GM04504 (cell line): ENCODE measurements around the gene FCN2.

ENCODE experiments used
- DNase-seq: peaks from one replicate; pipeline ENCODE4 v3.0.0-alpha.2; 2012; ENCODE audit warnings: low read depth

Gene FCN2

DNA sequence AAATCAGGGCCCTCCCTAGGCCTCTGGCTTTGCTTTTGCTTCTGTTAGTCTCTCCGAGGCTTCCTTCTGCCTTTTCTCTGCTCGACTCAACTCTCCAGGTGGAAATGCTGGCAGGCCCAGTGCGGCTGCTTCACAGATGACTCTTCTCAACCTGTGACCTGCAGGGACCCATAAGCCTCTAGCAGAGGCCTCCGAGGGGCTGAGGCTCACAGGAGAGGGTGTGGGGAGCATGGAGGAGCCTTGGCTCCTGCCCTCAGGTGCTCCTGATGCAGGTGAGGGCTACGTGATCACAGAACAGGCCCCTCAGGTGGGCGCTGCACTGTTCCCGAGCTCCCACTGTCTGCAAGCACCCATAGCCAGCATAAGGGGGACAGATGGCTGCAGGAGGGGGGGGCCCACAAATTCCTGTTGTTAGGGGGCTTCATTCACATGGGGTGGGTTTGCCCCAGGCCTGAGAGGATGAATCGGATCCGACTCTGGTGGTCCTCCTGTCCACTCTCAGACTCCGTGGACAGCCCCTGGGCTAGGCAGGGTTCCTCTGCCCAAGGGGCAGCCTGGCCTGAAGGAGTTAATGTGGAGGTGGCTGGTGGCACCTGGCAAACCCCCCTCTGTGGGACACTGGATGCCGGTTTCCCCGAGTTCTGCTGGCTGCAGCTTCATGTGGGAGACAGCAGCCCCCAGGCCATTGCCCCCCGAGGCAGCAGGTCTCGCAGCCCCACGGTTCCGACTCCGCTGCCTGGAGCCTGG is 10.9 kb upstream of the FCN2 start:
- no peak for DNase-seq

DNA sequence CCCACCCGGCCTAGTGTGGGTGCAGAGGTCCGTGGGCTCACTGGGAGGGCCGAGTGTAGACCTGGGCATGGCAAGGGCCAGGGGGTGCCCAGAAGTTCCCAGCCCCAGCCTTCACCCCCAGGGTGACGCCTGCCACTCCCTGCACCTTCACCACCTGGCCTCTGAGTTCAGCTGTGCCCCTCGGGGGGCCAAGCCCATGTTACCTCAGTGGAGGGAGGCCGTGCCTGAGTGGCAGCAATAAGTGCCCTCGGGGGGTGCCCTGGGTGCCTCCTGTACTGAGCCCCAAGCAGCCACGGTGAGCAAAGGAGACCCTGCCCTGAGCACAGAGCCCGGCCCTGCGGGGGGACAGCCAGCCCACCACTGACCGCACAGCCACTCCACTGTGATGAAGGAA is 10.3 kb upstream of the FCN2 start:
- DNase-seq: no peak

DNA sequence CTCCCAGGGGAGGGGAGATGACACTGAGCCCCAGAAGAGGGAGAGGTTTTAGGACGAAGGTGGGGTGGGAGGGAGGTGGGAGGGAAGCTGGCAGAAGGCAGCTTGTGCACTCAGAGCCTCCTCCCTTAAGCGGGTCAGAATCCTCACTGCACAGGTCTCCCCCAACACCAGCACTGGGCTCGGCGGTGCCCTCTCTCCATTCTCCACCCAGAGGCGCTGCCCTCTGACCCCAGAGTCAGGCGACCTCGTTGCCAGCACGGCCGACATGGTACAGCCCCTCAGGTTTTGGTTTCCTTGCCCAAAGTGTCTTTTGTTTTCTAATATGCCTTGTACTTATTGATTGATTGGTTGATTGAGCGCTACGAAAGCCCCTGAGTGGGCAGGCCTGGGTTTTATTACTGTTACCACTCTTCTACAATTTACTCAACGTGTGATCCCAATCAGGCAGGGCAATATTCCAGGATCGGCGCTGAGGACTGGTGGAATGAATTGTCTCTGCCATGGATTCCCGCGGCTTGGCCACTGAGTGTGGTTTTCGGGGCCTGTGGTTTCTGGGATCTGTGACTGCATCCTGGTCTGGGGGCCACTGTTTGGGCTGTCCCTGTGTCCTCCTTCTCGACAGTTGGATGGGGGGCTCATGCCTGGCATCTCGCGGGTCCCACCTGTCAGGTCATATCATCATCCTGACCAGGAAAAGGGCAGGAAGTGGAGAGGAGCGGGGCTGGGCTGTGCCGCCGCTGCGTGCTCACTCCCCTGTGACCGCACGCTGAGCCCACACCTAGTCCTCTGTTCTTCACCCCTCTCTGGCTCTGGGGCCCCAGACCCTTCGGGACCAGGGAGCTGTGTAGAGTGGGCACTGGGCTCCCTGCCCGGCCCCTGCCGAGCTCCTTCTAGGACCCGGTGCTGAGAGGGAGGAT is 9.6 kb upstream of the FCN2 start:
- no peak for DNase-seq

- DNase-seq: no peak
Observed at GRCh38 chr9:134871697-134872340, 8.8 kb upstream of the FCN2 start.

GRCh38 chr9:134872482-134873231 is 8.0 kb upstream of the FCN2 start:
- DNase-seq: no peak

DNA sequence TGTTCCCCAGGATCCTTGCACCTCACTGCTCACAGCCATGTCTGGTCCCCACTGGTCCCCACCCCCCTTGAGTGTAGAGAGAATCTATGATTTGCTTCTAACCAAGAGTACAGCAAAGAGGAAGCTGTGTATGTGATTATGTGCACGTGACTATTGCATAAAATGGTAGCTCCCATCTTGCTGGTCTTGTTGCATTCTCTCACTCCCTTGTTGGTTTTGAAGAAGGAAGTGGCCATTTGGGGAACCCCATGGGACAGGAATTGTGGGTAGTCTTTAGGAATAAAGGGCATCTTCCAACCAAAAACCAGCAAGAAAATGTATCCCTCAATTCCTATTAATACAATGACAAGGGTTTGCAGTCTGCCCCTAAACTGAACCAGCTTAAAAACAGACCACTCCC is 5.2 kb upstream of the FCN2 start:
- DNase-seq: no peak

DNA sequence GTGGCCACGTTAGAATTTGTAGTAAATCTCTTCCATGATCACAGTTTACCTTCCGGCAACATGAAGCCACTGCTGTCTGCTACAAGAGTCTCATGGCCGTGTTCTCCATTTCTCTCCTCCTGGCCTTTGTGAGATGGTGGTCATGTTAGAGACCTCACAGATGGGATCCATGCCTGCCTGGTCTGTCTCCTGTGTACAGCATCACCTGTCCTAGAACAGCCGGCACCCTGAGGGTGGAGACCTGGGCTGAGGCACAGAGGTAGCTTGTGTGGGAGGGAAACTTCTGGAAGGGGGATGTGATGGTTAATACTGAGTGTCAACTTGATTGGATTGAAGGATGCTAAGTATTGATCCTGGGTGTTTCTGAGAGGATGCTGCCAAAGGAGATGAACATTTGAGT is 3.1 kb upstream of the FCN2 start:
- no peak for DNase-seq

DNA sequence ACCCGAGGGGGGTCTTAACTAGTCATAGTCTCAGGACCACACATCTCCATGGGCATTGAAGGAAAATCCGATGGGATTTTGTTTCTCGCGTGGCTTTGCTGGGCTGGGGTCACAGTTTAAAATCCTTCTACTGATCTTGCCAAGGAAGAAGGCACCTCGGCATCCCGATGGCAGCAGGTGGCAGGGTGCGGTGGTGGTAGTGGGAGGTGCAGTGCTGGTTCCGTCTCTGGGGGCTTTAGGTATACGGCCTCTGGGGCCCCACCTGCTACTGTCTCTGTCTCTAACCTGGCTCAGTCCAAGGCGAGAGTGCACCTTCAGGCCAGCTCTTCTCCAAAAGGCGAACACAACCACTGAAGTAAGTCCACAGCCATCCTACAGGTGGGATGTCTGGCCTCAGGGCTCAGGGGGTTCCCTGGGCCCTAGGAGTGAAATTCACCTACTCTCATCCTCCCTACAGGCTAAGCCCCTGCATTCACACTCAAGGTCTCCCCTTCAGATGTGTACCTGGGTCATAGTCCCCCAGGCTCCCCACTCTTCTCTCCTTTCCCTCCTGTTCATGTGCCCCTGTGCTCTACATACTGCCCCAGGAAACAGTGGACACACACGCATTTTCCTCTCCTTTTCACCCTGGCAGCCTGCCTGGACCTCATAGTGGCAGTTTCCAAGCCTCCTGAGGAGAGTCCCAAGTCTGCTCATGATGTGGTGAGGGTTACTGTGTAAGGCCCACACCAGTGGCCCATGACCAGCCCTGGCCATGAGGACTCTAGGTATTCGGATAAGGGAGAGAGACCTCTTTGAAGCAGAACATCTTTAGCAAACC is 736 bp upstream of the FCN2 start:
- no peak for DNase-seq

GRCh38 chr9:134881313-134881670 is 682 bp downstream of the FCN2 start:
- DNase-seq: no peak

DNA sequence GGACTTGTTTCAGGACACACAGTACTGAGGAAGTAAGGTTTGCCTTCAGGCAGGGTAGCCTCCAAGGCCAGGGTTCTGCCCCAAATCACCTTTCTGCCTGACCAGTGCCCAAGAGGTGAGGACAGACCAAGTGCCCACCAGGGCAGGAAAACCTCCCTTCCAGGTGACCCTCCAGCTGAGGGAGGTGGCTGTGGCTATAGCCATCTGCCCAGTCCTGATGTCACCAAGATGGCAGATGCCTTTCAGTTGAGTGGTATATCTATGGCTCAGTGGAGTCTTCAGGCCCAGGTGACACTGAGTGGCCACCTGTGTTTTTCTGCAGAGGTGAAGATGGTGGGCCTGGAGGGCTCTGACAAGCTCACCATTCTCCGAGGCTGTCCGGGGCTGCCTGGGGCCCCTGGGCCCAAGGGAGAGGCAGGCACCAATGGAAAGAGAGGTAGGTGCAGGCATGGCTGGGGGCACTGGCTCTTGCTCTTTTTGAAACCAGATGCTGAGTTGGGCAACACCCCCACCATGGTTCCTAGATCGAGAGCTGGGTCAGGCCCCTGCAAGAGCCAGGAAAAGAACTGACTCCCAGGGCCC is 1.7 kb downstream of the FCN2 start:
- no peak for DNase-seq

DNA sequence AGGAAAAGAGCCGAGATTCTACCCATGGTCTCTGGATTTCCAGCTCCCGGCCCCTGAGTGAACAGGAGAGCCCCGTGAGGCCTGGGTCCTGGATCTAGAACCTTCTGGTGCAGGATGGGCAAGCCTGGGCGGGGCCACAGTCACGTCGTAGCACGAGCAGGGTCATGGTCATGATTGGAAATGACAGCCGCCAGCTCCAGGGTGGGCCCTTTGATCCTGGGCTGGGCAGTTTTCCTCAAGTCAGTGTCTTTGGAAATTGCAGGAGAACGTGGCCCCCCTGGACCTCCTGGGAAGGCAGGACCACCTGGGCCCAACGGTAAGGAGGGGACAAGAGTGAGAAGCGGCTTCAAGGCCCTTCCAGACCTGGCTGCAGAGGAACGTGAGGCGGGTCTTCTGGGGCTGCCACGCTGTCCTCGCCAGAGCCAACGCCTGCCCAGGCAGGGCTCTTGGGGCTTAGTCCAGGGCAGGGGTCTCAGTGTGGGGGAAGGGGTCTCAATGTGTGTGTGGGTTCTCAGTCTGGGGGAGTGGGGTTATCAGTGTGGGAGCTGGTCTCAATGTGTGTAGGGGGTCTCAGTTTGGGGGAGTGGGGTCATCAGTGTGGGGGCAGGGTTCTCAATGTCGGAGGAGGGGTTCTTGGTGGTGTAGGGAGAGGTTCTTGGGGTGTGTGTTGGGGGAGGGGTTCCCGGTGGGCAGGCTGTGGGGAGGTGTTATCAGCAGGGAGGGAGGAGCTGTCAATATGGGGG is 2.6 kb downstream of the FCN2 start:
- no peak for DNase-seq

DNA sequence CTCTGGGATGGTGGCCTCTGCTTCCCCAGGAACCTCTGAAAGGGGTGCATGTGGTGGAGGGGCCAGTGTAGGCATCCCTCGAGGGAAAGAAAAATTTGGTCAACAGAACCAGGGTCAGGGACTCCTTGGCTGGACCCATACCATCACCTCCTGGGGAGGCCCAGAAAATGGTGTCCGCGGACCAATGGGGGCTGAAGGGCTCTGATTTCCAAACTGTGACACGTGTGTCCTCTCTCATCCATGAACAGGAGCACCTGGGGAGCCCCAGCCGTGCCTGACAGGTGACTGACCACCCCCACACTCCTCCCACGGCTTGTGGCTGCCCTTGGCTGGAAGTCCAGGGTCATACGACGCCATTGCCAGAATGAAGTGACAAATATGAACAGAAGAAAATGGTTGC is 3.9 kb downstream of the FCN2 start:
- DNase-seq: no peak

DNA sequence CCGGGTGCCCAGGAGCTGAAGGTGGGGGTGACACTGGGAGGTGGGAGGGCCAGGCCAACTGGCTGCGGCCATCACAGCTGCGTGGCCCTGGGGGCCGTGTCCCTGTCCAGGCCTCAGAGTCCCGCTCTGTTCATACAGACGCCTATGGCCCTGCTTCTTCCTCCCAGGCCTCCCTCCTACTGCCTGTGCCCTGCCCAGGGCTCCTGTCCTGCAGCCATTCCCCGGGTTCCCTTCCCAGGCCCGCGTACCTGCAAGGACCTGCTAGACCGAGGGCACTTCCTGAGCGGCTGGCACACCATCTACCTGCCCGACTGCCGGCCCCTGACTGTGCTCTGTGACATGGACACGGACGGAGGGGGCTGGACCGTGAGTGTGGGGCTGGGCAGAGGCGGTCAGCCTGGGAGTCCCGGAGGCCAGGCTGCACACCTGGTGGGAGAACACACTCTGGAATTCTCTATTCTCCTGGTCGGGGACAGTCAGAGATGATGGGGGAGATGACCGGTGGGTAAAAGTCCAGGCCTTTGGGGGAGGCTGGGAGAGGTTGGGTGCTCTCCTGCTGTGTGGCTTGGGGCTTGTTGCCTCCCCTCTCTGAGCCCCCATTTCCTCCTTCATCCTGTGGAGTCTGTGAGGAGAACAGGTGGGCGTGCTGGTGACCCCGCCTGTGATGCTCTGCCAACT is 4.5 kb downstream of the FCN2 start:
- no peak for DNase-seq

DNA sequence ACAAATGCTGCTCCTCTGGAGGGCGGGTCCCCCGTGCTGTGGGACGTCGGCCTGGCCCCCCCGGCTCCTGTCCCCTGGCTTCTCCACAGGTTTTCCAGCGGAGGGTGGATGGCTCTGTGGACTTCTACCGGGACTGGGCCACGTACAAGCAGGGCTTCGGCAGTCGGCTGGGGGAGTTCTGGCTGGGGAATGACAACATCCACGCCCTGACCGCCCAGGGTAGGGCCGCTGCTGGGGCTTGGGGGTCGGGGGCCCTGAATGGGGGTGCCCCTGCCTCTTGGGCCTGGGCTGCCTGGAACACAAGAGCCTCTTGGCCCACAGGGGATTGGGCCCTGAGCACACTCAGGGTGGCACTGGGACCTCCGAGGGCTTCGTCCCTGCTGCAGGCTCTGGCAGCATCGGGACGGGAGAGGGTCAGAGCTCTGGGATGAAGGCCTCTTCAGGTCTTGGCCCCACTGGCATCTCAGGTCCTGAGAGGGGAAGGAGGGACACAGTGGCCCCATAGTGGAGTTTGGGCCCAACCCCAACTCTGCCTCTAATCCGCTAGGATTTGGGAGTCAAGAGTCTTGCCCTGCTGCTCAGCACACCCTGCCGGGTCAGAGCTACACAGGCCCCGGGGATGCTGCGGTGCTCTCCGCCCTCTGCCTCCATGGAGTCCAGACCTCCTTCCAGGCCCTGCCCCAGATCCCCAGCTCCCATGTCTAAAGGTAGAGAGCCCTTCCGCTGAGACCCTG is 5.2 kb downstream of the FCN2 start:
- DNase-seq: no peak

DNA sequence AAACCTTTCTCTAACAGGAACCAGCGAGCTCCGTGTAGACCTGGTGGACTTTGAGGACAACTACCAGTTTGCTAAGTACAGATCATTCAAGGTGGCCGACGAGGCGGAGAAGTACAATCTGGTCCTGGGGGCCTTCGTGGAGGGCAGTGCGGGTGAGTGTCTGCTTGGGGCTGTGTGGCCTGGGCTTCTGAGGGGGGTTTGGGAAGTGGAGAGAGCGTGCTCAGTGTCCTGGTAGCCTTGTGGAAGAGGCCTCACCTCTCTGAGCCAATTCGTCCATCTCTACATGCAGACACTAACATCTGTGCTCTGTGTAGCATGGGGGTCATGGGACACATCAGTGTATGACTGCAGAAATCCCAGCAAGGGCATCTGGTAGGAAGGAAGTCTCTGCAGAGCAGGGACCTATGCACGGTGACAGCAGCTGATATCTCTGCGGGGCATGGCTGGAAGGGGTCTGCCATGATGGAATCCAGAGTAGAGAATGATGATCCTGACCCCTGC is 5.9 kb downstream of the FCN2 start:
- no peak for DNase-seq

- no peak for DNase-seq
Observed at GRCh38 chr9:134887219-134887618, 6.6 kb downstream of the FCN2 start.

DNA sequence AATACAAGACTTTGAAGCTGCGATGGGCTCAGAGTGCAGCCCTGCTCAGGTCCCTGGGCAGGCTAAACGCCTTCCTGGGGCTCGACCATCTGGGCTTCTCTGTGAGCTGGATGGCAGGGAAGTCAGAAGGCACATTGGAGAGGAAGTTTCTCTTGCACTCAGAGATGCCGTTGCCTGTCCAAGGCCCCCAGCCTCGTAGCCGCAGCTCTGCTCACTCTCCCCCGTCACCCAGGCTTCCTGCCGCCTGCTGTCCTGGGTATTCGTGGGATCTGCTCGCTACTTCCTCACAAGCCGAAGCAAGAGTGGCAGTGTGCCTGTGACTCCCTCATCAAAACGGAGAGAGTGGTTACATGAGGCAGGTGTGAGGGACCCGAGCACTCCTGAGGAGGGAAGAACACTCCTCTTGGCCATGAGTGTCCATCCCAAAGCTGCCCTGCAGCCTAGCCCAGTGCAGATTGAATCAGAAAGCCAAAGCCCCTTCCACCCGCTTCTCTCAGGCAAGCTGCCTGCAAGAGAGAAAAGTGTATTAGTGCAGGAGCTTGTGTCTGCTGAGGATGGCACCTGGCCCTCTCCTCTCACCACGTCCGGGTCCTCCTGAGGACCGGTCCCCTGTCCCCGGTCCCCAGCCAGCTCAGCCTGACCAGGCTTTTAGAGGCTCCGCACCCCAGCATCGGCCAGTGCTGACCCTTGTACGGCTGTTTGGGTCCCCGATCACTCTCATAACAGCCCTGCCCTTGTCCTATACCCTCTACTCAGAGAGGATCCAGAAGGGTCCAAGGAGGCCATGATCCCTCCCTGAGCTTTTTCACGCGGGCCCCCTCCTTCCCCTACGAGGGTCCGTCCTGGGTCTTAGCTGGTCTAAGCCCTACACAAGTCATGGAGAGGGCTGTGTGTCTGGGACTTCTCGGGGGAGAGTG is 7.3 kb downstream of the FCN2 start:
- DNase-seq: no peak
